GM13977 (cell line): Measurements from ENCODE around the gene MATCAP1.

ENCODE experiments used
- DNase-seq: peaks from one replicate; pipeline ENCODE4 v3.0.0; 2012; ENCODE audit warnings: low spot score
- in situ Hi-C: fragments of 300-500 bp; cut with MboI; formaldehyde crosslinking; loops from one replicate; pipeline ENCODE4 v1.12.0; 2022; ENCODE audit warnings: low sequenced_read_pairs, low pct_unique_long_range_greater_than_20kb, mixed read lengths, inconsistent platforms; ENCODE audit not compliant: unreplicated experiment
- TF ChIP-seq, protein P1 (sequence below): IDR thresholded peaks from 2 replicates; pipeline ENCODE4 v1.5.1; 2012; ENCODE audit warnings: mild to moderate bottlenecking, control low read depth; ENCODE audit not compliant: insufficient read depth; ENCODE audit errors: extremely low read depth, missing control alignments

MATCAP1 gene

DNA sequence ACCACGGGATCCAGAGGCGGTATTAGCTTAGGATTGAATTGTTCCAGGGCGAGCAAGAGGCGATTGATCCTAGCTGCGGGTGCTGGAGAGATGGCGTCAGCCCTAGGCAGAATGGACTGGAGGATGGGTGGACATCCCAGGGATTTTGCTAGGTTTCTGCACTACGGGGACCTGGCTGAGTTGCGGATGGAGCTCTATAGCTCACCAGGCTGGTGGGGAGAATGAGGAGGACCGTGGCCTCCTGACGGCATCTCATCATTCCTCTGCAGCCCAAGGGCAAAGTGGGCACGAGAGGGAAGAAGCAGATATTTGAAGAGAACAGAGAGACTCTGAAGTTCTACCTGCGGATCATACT lies 43.8 kb upstream of the MATCAP1 start:
- TF ChIP-seq, protein P1, sequence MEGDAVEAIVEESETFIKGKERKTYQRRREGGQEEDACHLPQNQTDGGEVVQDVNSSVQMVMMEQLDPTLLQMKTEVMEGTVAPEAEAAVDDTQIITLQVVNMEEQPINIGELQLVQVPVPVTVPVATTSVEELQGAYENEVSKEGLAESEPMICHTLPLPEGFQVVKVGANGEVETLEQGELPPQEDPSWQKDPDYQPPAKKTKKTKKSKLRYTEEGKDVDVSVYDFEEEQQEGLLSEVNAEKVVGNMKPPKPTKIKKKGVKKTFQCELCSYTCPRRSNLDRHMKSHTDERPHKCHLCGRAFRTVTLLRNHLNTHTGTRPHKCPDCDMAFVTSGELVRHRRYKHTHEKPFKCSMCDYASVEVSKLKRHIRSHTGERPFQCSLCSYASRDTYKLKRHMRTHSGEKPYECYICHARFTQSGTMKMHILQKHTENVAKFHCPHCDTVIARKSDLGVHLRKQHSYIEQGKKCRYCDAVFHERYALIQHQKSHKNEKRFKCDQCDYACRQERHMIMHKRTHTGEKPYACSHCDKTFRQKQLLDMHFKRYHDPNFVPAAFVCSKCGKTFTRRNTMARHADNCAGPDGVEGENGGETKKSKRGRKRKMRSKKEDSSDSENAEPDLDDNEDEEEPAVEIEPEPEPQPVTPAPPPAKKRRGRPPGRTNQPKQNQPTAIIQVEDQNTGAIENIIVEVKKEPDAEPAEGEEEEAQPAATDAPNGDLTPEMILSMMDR, result no peak
- DNase-seq, result no peak
- in situ Hi-C loops, result no loop called here

- TF ChIP-seq, protein P1, result peak; percentile 31
- peak; percentile 98 for DNase-seq
- in situ Hi-C loops, result no loop called here
Observed at GRCh38 chr16:67226804-67227566, 43.2 kb upstream of the MATCAP1 start, which contains the start of gene TMEM208. Gene TMEM208, plus strand, starts transcription at chr16:67227130. Its CDS starts 89 bp downstream, at chr16:67227219.

- DNase-seq, result no peak
- in situ Hi-C loops, result no loop called here
Observed at GRCh38 chr16:67226295-67226803, 42.6 kb upstream of the MATCAP1 start.

DNA sequence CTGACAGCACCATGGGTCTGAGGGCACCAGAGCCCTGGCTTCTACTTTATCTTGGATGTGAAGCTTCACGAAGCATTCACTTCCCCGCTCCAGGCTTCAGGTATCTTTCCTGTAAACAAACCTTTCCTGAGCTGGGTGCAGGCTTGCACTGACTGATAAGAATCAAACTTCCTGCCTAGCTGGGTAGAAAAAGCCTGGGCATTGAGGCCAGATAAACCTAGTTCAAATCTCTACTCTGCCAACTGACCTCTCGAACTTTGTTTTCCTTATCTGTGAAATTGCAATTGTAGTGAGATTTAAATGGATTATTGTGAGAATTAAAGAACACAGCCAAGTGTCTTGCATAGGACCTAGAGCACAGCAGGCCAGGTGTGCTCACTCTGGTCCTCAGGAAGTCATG lies 40.2 kb upstream of the MATCAP1 start:
- DNase-seq, result no peak
- TF ChIP-seq, protein P1, result no peak
- in situ Hi-C loops, result no loop called here

More at GRCh38 chr16:67226295-67226803, 42.6 kb upstream of the MATCAP1 start:
- TF ChIP-seq, protein P1, result no peak

DNA sequence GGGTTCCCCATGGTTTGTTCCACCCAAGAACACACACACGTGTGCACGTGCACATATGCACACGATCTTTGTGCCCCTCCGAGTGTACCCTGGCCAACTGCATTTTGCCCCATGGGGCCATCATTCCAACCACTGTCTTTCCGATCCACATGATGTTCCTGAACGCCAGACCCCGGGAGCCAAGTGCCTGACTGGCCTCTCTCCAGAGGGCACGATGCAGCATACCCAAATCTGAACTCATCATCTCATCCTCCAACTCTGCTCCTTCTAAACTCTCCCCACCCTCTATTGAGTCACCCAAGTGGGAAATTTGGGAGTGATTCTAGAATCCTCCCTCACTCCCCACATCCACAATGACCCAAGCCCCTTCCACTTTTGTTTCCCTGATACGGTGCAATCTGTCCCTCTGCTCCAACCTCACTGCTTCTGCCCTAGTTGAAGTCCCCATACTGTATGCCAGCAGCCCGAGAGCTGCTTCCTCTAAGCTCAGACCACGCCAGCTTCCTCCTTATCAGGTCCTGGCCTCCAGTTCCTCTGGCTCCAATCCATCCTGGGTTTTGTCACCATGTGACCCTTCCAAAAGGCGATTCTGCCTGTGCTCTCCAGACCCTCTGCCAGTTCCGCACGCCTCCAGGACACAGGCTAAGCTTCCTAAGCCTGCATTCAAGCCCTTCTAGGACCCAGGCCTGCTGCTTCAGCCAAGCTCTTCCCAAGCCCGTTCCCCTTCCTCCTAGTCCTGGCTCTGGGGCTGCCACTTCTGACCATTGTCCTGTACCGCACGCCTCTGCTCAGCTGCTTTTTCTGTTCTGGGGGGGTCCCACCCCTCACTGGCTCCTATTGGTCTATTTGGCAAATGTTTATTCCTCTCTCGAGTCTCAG lies 33.1 kb upstream of the MATCAP1 start:
- in situ Hi-C loops, result no loop called here
- TF ChIP-seq, protein P1, result no peak
- DNase-seq, result no peak

- TF ChIP-seq, protein P1, result no peak
- in situ Hi-C loops, result no loop called here
- no peak for DNase-seq
Observed at GRCh38 chr16:67215706-67216105, 31.9 kb upstream of the MATCAP1 start.
